H9 (cell line): ENCODE results near the gene SLC38A3. TPM values are rescaled to one million over a fixed set of nuclear protein-coding genes. Genes with fewer than 3 reads are reported as not detected.
A peak's percentile ranks its signal among the peaks of the same experiment; 100 is the strongest.

Source experiments
- DNase-seq: peaks from one replicate; pipeline ENCODE4 v3.0.0-alpha.2; 2017
- H2AFZ ChIP-seq: one replicate; pipeline ENCODE4 v1.6.1; 2013; ENCODE audit warnings: mild to moderate bottlenecking, low read length, control low read depth, moderate library complexity
- H2AK5ac ChIP-seq: 2 replicates; pipeline ENCODE4 v1.6.1; 2013; ENCODE audit warnings: low read length, control low read depth, mixed read lengths; ENCODE audit not compliant: insufficient read length
- H2BK120ac ChIP-seq: one replicate; pipeline ENCODE4 v1.6.1; 2013; ENCODE audit warnings: low read depth, mild to moderate bottlenecking, low read length, control low read depth, inconsistent platforms; ENCODE audit not compliant: poor library complexity, severe bottlenecking
- H2BK12ac ChIP-seq: 2 replicates; pipeline ENCODE4 v1.6.1; 2013; ENCODE audit warnings: low read length, control low read depth, mixed read lengths, low read depth; ENCODE audit not compliant: insufficient read length
- H2BK15ac ChIP-seq: 2 replicates; pipeline ENCODE4 v1.6.1; 2013; ENCODE audit warnings: low read depth, low read length, control low read depth
- H2BK20ac ChIP-seq: one replicate; pipeline ENCODE4 v1.6.1; 2013; ENCODE audit warnings: low read depth, mild to moderate bottlenecking, low read length, control low read depth, inconsistent platforms; ENCODE audit not compliant: poor library complexity, severe bottlenecking
- H2BK5ac ChIP-seq: 2 replicates; pipeline ENCODE4 v1.6.1; 2013; ENCODE audit warnings: low read length, control low read depth, mixed read lengths; ENCODE audit not compliant: insufficient read length
- H3K14ac ChIP-seq: 2 replicates; pipeline ENCODE4 v1.6.1; 2013; ENCODE audit warnings: low read length, control low read depth; ENCODE audit not compliant: insufficient read depth
- H3K18ac ChIP-seq: 2 replicates; pipeline ENCODE4 v1.6.1; 2013; ENCODE audit warnings: low read depth, mild to moderate bottlenecking, mixed read lengths, low read length, control low read depth; ENCODE audit not compliant: insufficient read length
- H3K23ac ChIP-seq: 2 replicates; pipeline ENCODE4 v1.6.1; 2013; ENCODE audit warnings: low read length, control low read depth, mixed read lengths, low read depth; ENCODE audit not compliant: insufficient read length
- H3K23me2 ChIP-seq: 2 replicates; pipeline ENCODE4 v1.6.1; 2013; ENCODE audit warnings: low read depth, mild to moderate bottlenecking, mixed read lengths, low read length, control low read depth; ENCODE audit not compliant: insufficient read length, poor library complexity, severe bottlenecking
- H3K27ac ChIP-seq: 2 replicates; pipeline ENCODE4 v1.5.1; 2013; ENCODE audit warnings: low read length, control low read depth, mixed read lengths, low read depth; ENCODE audit not compliant: insufficient read length
- H3K27me3 ChIP-seq: 2 replicates; pipeline ENCODE4 v1.6.1; 2013; ENCODE audit warnings: low read length, control low read depth, inconsistent platforms; ENCODE audit not compliant: insufficient read depth
- H3K4ac ChIP-seq: 2 replicates; pipeline ENCODE4 v1.6.1; 2013; ENCODE audit warnings: low read depth, mild to moderate bottlenecking, control low read depth, inconsistent platforms, low read length, moderate library complexity
- H3K4me1 ChIP-seq: 2 replicates; pipeline ENCODE4 v1.6.1; 2013; ENCODE audit warnings: low read length, control low read depth, inconsistent platforms; ENCODE audit not compliant: insufficient read depth
- H3K4me2 ChIP-seq: 2 replicates; pipeline ENCODE4 v1.6.1; 2013; ENCODE audit warnings: low read length, control low read depth, mixed read lengths; ENCODE audit not compliant: insufficient read length, insufficient read depth
- H3K56ac ChIP-seq: 2 replicates; pipeline ENCODE4 v1.6.1; 2013; ENCODE audit warnings: low read depth, mild to moderate bottlenecking, mixed read lengths, low read length, control low read depth; ENCODE audit not compliant: insufficient read length
- H3K79me1 ChIP-seq: 2 replicates; pipeline ENCODE4 v1.6.1; 2013; ENCODE audit warnings: low read depth, mild to moderate bottlenecking, moderate library complexity, low read length, control low read depth, inconsistent platforms; ENCODE audit not compliant: insufficient read depth, poor library complexity, severe bottlenecking
- H3K79me2 ChIP-seq: 2 replicates; pipeline ENCODE4 v1.6.1; 2013; ENCODE audit warnings: low read length, control low read depth, inconsistent platforms; ENCODE audit not compliant: insufficient read depth
- H3K9ac ChIP-seq: 2 replicates; pipeline ENCODE4 v1.6.1; 2013; ENCODE audit warnings: low read length, control low read depth, mixed read lengths; ENCODE audit not compliant: insufficient read length; ENCODE audit errors: extremely low read depth
- H3K9me3 ChIP-seq: one replicate; pipeline ENCODE4 v1.6.1; 2013; ENCODE audit warnings: low read depth, low read length, inconsistent platforms; ENCODE audit not compliant: control insufficient read depth
- H3T11ph ChIP-seq: one replicate; pipeline ENCODE4 v1.6.1; 2013; ENCODE audit warnings: mild to moderate bottlenecking, low read length, control low read depth, inconsistent platforms
- H4K20me1 ChIP-seq: one replicate; pipeline ENCODE4 v1.6.1; 2013; ENCODE audit not compliant: control insufficient read depth, insufficient read length, insufficient read depth
- H4K5ac ChIP-seq: 2 replicates; pipeline ENCODE4 v1.6.1; 2013; ENCODE audit warnings: low read depth, mild to moderate bottlenecking, mixed read lengths, low read length, control low read depth; ENCODE audit not compliant: insufficient read length
- H4K8ac ChIP-seq: replicated peaks from 2 replicates; pipeline ENCODE4 v1.6.1; 2013; ENCODE audit warnings: low read length, control low read depth, mixed read lengths, low read depth; ENCODE audit not compliant: insufficient read length
- H4K91ac ChIP-seq: 2 replicates; pipeline ENCODE4 v1.6.1; 2013; ENCODE audit warnings: low read depth, mild to moderate bottlenecking, moderate library complexity, mixed read lengths, low read length, control low read depth; ENCODE audit not compliant: insufficient read length
- H3K27ac Mint-ChIP-seq, 3 experiments: 2 replicates in 2 of 3; 3 replicates in 1 of 3; pipeline ENCODE4 v1.8.0; 2020 to 2021; ENCODE audit warnings: mixed read lengths in 3 of 3, mild to moderate bottlenecking in 1 of 3, moderate library complexity in 1 of 3
- H3K27me3 Mint-ChIP-seq: 2 replicates; pipeline ENCODE4 v1.8.0; 2021; ENCODE audit warnings: low read depth, mild to moderate bottlenecking, moderate library complexity, mixed read lengths
- H3K36me3 Mint-ChIP-seq, 3 experiments: 2 replicates in 2 of 3; 3 replicates in 1 of 3; pipeline ENCODE4 v1.8.0; 2020 to 2021; ENCODE audit warnings: low read depth in 3 of 3, mixed read lengths in 3 of 3; ENCODE audit not compliant: insufficient read depth in 1 of 3
- H3K4me1 Mint-ChIP-seq, 2 experiments: 2 replicates each; pipeline ENCODE4 v1.8.0; 2020; ENCODE audit warnings: mixed read lengths in 2 of 2
- H3K4me3 Mint-ChIP-seq, 2 experiments: 2 replicates in 1 of 2; 3 replicates in 1 of 2; pipeline ENCODE4 v1.8.0; 2020 to 2021; ENCODE audit warnings: mild to moderate bottlenecking in 2 of 2, mixed read lengths in 2 of 2, moderate library complexity in 1 of 2
- H3K9me3 Mint-ChIP-seq, 2 experiments: 2 replicates in 1 of 2; 3 replicates in 1 of 2; pipeline ENCODE4 v1.8.0; 2020; ENCODE audit warnings: mild to moderate bottlenecking in 2 of 2, mixed read lengths in 2 of 2, moderate library complexity in 1 of 2
- WGBS: extraction: QIAGEN DNeasy Blood & Tissue Kit; methylation state at CpG from one replicate; pipeline ENCODE4 v1.1.7; 2013; ENCODE audit warnings: missing lambda C conversion rate, low lambda C conversion rate, mixed read lengths; ENCODE audit not compliant: insufficient read length; ENCODE audit errors: extremely low coverage; 5-methylcytosine and 5-hydroxymethylcytosine counted together
- total RNA-seq: library from RNA; stranded (reverse); gene quantifications from 2 replicates; pipeline ENCODE4 v1.2.1, GENCODE V29; 2021
- TF ChIP-seq, protein P1 (sequence below): fragments of 200-600 bp; sonication (generic); conservative IDR thresholded peaks from 3 replicates; pipeline ENCODE4 v1.8.0; 2021; ENCODE audit warnings: antibody characterized with exemption, mild to moderate bottlenecking

The SLC38A3 gene
- total RNA-seq, 1 experiment from 2014 or later = 1.4 TPM

DNA sequence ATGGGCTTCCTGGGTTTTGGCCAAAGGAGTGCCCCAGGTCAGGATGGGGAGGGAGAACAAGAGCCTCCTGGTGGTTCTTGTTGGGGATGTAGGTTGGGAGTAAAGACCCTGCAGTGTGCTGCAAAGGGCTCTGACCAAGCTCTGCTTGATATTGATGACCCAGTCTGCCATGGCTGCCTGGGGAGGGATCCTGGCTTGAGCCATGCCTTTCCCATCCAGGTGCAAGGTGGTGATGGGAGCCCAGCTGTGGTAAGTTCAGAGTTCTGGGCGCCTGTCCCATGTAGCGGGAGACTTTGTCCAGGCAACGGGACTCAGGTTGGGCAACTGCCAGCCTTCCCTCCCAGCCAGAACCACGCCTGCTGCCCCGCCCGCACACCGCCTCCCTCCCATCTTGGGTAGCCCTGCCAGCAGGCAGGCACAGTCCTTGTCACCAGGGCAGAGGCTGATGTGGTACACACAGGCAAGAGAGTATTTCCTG lies 33.5 kb downstream of the SLC38A3 start:
- no peak overlapping the region for H3K56ac ChIP-seq
- Mint-ChIP-seq H3K27ac (peak overlapping the region in 2 of 3 experiments; percentile 58 to 74; a peak in 4 of 7 replicates), H3K9me3 (no peaks in the 10 kb centered on the region), H3K36me3 (peaks cover 6 to 11% (median 10%) of the 10 kb centered on the region in 3 experiments; a peak in 4 of 7 replicates), H3K4me1 (peaks cover 60 to 68% of the 10 kb centered on the region in 2 experiments), H3K27me3 (no peaks in the 10 kb centered on the region), H3K4me3 (peak overlapping the region; percentile 96 to 99; a peak in 4 of 5 replicates)
- peak overlapping the region; percentile 91 for H3K4me2 ChIP-seq
- DNase-seq = no peak
- no peak overlapping the region for H3K9ac ChIP-seq
- H3K18ac ChIP-seq = no peak overlapping the region
- H3K14ac ChIP-seq = no peak overlapping the region
- H3K27ac ChIP-seq = no peak overlapping the region
- H3K9me3 ChIP-seq = no peaks in the 10 kb centered on the region
- peaks cover 30% of the 10 kb centered on the region; the same call in 1 of the 2 replicates for H3K79me2 ChIP-seq
- no peak overlapping the region for H2BK12ac ChIP-seq
- no peak overlapping the region for H2AFZ ChIP-seq
- no peaks in the 10 kb centered on the region for H4K20me1 ChIP-seq
- H3K23ac ChIP-seq = no peak overlapping the region
- H4K91ac ChIP-seq = no peak overlapping the region
- no peak overlapping the region for H3T11ph ChIP-seq
- H3K23me2 ChIP-seq = peaks cover 17% of the 10 kb centered on the region
- H3K4me1 ChIP-seq = peaks cover 15% of the 10 kb centered on the region; the same call in 1 of the 2 replicates
- H2AK5ac ChIP-seq = no peak overlapping the region
- no peak overlapping the region for H2BK120ac ChIP-seq
- TF ChIP-seq, protein P1, sequence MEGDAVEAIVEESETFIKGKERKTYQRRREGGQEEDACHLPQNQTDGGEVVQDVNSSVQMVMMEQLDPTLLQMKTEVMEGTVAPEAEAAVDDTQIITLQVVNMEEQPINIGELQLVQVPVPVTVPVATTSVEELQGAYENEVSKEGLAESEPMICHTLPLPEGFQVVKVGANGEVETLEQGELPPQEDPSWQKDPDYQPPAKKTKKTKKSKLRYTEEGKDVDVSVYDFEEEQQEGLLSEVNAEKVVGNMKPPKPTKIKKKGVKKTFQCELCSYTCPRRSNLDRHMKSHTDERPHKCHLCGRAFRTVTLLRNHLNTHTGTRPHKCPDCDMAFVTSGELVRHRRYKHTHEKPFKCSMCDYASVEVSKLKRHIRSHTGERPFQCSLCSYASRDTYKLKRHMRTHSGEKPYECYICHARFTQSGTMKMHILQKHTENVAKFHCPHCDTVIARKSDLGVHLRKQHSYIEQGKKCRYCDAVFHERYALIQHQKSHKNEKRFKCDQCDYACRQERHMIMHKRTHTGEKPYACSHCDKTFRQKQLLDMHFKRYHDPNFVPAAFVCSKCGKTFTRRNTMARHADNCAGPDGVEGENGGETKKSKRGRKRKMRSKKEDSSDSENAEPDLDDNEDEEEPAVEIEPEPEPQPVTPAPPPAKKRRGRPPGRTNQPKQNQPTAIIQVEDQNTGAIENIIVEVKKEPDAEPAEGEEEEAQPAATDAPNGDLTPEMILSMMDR = peak; percentile 32; the same call in 2 of the 3 replicates
- no peak overlapping the region for H2BK15ac ChIP-seq
- no peak overlapping the region for H2BK5ac ChIP-seq
- H3K4ac ChIP-seq = no peak overlapping the region
- H3K79me1 ChIP-seq = peaks cover 11% of the 10 kb centered on the region
- no CpG with 5 or more reads among the region's 7 CpGs for WGBS
- H4K5ac ChIP-seq = no peak overlapping the region
- H4K8ac ChIP-seq = no peak overlapping the region
- no peak overlapping the region for H2BK20ac ChIP-seq
- no peaks in the 10 kb centered on the region for H3K27me3 ChIP-seq
